A673 (cell line): ENCODE data around the gene SLC7A9. TPM values are rescaled to one million over a fixed set of nuclear protein-coding genes. Genes with fewer than 3 reads are reported as not detected.

Source experiments
- BruUV-seq: library from RNA; stranded (reverse); fragments of 400-500 nt; replicated peaks from 2 replicates; lab custom pipeline; 2021; lab: Mats Ljungman, UMichigan
- CTCF ChIA-PET: fragments of 300-600 bp; sonication (Branson Sonifier 250); formaldehyde crosslinking; loops from one replicate; lab custom pipeline; 2022; ENCODE audit warnings: antibody characterized with exemption; lab: Charles Lee
- POLR2A ChIA-PET: fragments of 300-600 bp; sonication (Branson Sonifier 250); formaldehyde crosslinking; loops from one replicate; lab custom pipeline; 2022; ENCODE audit warnings: antibody characterized with exemption; ENCODE audit not compliant: low non-redundant PET; lab: Charles Lee
- DNase-seq: peaks from one replicate; pipeline ENCODE4 v3.0.0-alpha.2; 2015; ENCODE audit warnings: low spot score
- H3K27ac ChIP-seq: fragments of 200-600 bp; sonication (generic); 2 replicates; pipeline ENCODE4 v1.5.1; 2016; ENCODE audit warnings: mixed run types, low read depth, mild to moderate bottlenecking, mixed read lengths, antibody characterized with exemption, low read length; ENCODE audit not compliant: poor library complexity, severe bottlenecking
- H3K27me3 ChIP-seq: fragments of 200-600 bp; sonication (generic); replicated peaks from 2 replicates; pipeline ENCODE4 v1.6.1; 2017; ENCODE audit warnings: mixed run types, low read depth, mild to moderate bottlenecking, mixed read lengths, antibody characterized with exemption, low read length; ENCODE audit not compliant: insufficient read depth, poor library complexity
- H3K36me3 ChIP-seq: fragments of 200-600 bp; sonication (generic); 2 replicates; pipeline ENCODE4 v1.6.1; 2016; ENCODE audit warnings: mixed run types, mild to moderate bottlenecking, mixed read lengths, antibody characterized with exemption, low read length; ENCODE audit not compliant: insufficient read depth, poor library complexity, severe bottlenecking
- H3K4me1 ChIP-seq: fragments of 200-600 bp; sonication (generic); 2 replicates; pipeline ENCODE4 v1.6.1; 2017; ENCODE audit warnings: mixed run types, mild to moderate bottlenecking, mixed read lengths, antibody characterized with exemption, low read length; ENCODE audit not compliant: insufficient read depth, poor library complexity, severe bottlenecking
- H3K4me3 ChIP-seq: fragments of 200-600 bp; sonication (generic); 2 replicates; pipeline ENCODE4 v1.5.1; 2016; ENCODE audit warnings: low read depth, mixed run types, mild to moderate bottlenecking, mixed read lengths, low read length; ENCODE audit not compliant: poor library complexity, severe bottlenecking
- H3K9me3 ChIP-seq: fragments of 200-600 bp; sonication (generic); 2 replicates; pipeline ENCODE4 v1.6.1; 2016; ENCODE audit warnings: mixed run types, low read depth, mild to moderate bottlenecking, mixed read lengths, antibody characterized with exemption, low read length; ENCODE audit not compliant: poor library complexity, severe bottlenecking
- CTCF ChIP-seq: fragments of 300-800, 200-600 bp; sonication (generic); conservative IDR thresholded peaks from 2 replicates; pipeline ENCODE4 v1.5.1; 2017; ENCODE audit warnings: low read depth, mild to moderate bottlenecking, antibody characterized with exemption, low read length, moderate library complexity, mixed read lengths
- EZH2 ChIP-seq: fragments of 200-600 bp; sonication (generic); IDR thresholded peaks from 2 replicates; pipeline ENCODE4 v1.6.1; 2017; ENCODE audit warnings: borderline replicate concordance, low read depth, mild to moderate bottlenecking, mixed read lengths, antibody characterized with exemption, low read length; ENCODE audit not compliant: poor library complexity, severe bottlenecking
- intact Hi-C: fragments of 100-400 bp; cut with micrococcal nuclease; formaldehyde crosslinking; loops from one replicate; pipeline ENCODE4 v1.10.0; 2022; ENCODE audit not compliant: unreplicated experiment
- total RNA-seq: library from RNA; stranded (reverse); gene quantifications from 2 replicates; pipeline ENCODE4 v1.2.3, GENCODE V29; 2021

Gene SLC7A9
- total RNA-seq, 1 experiment from 2014 or later: 0.34 TPM

DNA sequence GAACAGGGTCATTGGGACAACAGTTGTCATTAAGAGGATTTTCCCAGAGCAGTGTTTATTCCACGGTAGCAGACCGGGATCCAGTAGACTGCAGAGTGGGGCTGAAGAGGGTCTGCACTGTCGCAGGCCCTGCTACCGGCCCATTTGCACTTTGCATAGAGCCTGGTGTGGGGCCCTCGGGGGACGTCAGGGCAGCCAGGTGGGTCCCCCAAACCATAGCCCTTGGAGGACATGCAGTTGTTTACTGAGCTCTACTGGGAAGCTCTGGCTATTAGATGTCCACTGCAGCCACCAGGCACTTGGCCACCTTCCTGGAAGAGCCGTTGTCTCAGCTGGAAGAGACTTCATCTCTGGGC lies 45.8 kb downstream of the SLC7A9 start:
- Histone ChIP-seq H3K9me3 (no peaks in the 10 kb centered on the region), H3K27ac (no peak overlapping the region), H3K27me3 (no peaks in the 10 kb centered on the region), H3K4me1 (no peaks in the 10 kb centered on the region), H3K36me3 (no peaks in the 10 kb centered on the region), H3K4me3 (no peak overlapping the region)
- TF ChIP-seq EZH2 (no peak), CTCF (no peak)
- BruUV-seq: no TSS peak
- ChIA-PET POLR2A (no interaction called here), CTCF (no interaction called here)
- intact Hi-C loops: no loop called here
- no peak for DNase-seq

GRCh38 chr19:32822916-32823746 lies 46.4 kb downstream of the SLC7A9 start:
- intact Hi-C loops: no loop called here
- DNase-seq: no peak
- Histone ChIP-seq H3K27ac (no peak overlapping the region), H3K4me1 (no peaks in the 10 kb centered on the region), H3K9me3 (no peaks in the 10 kb centered on the region), H3K36me3 (no peaks in the 10 kb centered on the region), H3K27me3 (no peaks in the 10 kb centered on the region), H3K4me3 (no peak overlapping the region)
- TF ChIP-seq EZH2: no peak
- TF ChIP-seq CTCF: no peak
- ChIA-PET CTCF (interaction anchor here (0.6 kb wide), 1 partner anchor 44 kb away, joined by 3 read pairs; no protein-coding TSS in a partner anchor), POLR2A (no interaction called here)
- no TSS peak for BruUV-seq

- no peaks in the 10 kb centered on the region for H3K9me3 ChIP-seq
- no TSS peak for BruUV-seq
- H3K36me3 ChIP-seq: no peaks in the 10 kb centered on the region
- intact Hi-C loops: no loop called here
- H3K27me3 ChIP-seq: no peaks in the 10 kb centered on the region
- POLR2A ChIA-PET: no interaction called here
- CTCF ChIA-PET: no interaction called here
- no peak overlapping the region for H3K27ac ChIP-seq
- TF ChIP-seq EZH2 (no peak), CTCF (no peak)
- no peak for DNase-seq
- H3K4me1 ChIP-seq: no peaks in the 10 kb centered on the region
- H3K4me3 ChIP-seq: no peak overlapping the region
Measured at GRCh38 chr19:32819419-32820400, 49.9 kb downstream of the SLC7A9 start.
